Karpas-422 (cell line): ENCODE measurements around the gene DDAH2. TPM values are rescaled to one million over a fixed set of nuclear protein-coding genes. Genes with fewer than 3 reads are reported as not detected.

Experiments
- DNase-seq: peaks from one replicate; pipeline ENCODE4 v3.0.0-alpha.2; 2015
- H2AFZ ChIP-seq: fragments of 200-600 bp; sonication (generic); 2 replicates; pipeline ENCODE4 v1.6.1; 2014; ENCODE audit warnings: antibody characterized with exemption, low read length, mixed read lengths
- H3K27ac ChIP-seq: fragments of 200-600 bp; sonication (generic); 2 replicates; pipeline ENCODE4 v1.5.1; 2014; ENCODE audit warnings: mild to moderate bottlenecking, low read length, moderate library complexity
- H3K27me3 ChIP-seq: fragments of 200-600 bp; sonication (generic); 2 replicates; pipeline ENCODE4 v1.6.1; 2014; ENCODE audit warnings: low read length, mixed read lengths
- H3K36me3 ChIP-seq: fragments of 200-600 bp; sonication (generic); 2 replicates; pipeline ENCODE4 v1.6.1; 2014; ENCODE audit warnings: low read length, mixed read lengths; ENCODE audit not compliant: insufficient read depth
- H3K4me1 ChIP-seq: fragments of 200-600 bp; sonication (generic); 2 replicates; pipeline ENCODE4 v1.6.1; 2014; ENCODE audit warnings: mild to moderate bottlenecking, low read length, mixed read lengths
- H3K4me2 ChIP-seq: fragments of 200-600 bp; sonication (generic); 2 replicates; pipeline ENCODE4 v1.6.1; 2014; ENCODE audit warnings: low read length, low read depth, mild to moderate bottlenecking; ENCODE audit not compliant: poor library complexity, severe bottlenecking
- H3K4me3 ChIP-seq: fragments of 200-600 bp; sonication (generic); 2 replicates; pipeline ENCODE4 v1.5.1; 2014; ENCODE audit warnings: mild to moderate bottlenecking, antibody characterized with exemption, low read length, mixed read lengths
- H3K79me2 ChIP-seq: fragments of 200-600 bp; sonication (generic); 2 replicates; pipeline ENCODE4 v1.6.1; 2014; ENCODE audit warnings: mild to moderate bottlenecking, low read length, mixed read lengths
- H3K9ac ChIP-seq: fragments of 200-600 bp; sonication (generic); 2 replicates; pipeline ENCODE4 v1.6.0; 2014; ENCODE audit warnings: low read length
- H3K9me2 ChIP-seq: fragments of 200-600 bp; sonication (generic), shearing (Covaris generic); replicated peaks from 2 replicates; pipeline ENCODE4 v1.6.0; 2014; ENCODE audit warnings: mild to moderate bottlenecking, low read length, moderate library complexity; ENCODE audit not compliant: insufficient read depth
- H3K9me3 ChIP-seq: fragments of 300-700, 200-600 bp; sonication (generic); 2 replicates; pipeline ENCODE4 v1.6.1; 2014; ENCODE audit warnings: low read length, mixed read lengths
- H4K20me1 ChIP-seq: fragments of 200-600 bp; sonication (generic); 2 replicates; pipeline ENCODE4 v1.6.1; 2014; ENCODE audit warnings: mild to moderate bottlenecking, antibody characterized with exemption, low read length, low read depth; ENCODE audit not compliant: insufficient read depth
- total RNA-seq: library from RNA; depleted of rRNA; stranded (reverse); fragments of >200 nt; shearing (Covaris generic); gene quantifications from 2 replicates; pipeline ENCODE4 v1.2.3, GENCODE V29; 2014; ENCODE audit warnings: low replicate concordance

Gene DDAH2
- total RNA-seq, 1 experiment from 2014 or later: 13.3 TPM

DNA sequence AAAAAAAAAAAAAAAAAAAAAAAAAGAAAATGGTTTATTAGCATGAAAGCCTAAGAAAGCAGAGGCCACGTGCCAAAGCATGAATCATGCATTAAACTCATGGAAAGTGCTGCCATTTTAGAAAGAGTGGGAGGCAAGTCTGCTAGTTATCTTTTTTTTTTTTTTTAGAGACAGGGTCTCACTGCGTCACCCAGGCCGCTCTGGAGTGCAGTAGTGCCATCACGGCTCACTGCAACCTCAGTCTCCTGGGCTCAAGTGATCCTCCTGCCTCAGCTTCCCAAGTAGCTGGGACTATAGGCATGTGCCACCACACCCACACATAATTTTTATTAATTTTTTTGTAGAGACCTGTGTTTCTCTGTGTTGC, 42.9 kb upstream of the DDAH2 start:
- H4K20me1 ChIP-seq: no peaks in the 10 kb centered on the region
- no peak for DNase-seq
- H3K36me3 ChIP-seq: no peaks in the 10 kb centered on the region
- H3K9ac ChIP-seq: no peak overlapping the region
- H3K79me2 ChIP-seq: no peaks in the 10 kb centered on the region
- no peaks in the 10 kb centered on the region for H3K9me2 ChIP-seq
- no peaks in the 10 kb centered on the region for H3K27me3 ChIP-seq
- H3K4me3 ChIP-seq: no peak overlapping the region
- H2AFZ ChIP-seq: no peak overlapping the region
- H3K4me1 ChIP-seq: peaks cover 3% of the 10 kb centered on the region
- no peak overlapping the region for H3K27ac ChIP-seq
- no peaks in the 10 kb centered on the region for H3K9me3 ChIP-seq
- H3K4me2 ChIP-seq: no peak overlapping the region

DNA sequence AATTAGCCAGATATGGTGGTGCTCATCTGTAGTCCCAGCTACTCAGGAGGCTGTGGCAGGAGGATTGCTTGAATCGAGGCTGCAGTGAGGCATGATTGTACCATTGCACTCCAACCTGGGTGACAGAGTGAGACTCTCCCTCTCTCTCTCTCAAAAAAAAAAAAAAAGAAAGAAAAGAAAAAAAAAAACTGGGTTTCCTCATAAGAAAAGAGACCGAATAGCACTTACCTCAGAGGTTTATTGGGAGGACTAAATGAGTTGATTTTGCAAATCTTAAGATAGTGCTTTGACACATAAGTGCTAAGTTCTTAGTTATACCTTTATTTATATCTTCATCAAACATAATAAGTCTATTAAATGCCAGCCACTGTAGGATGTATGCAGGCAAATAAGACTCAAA, 41.8 kb upstream of the DDAH2 start:
- no peak for DNase-seq
- no peaks in the 10 kb centered on the region for H3K9me3 ChIP-seq
- H3K9ac ChIP-seq: no peak overlapping the region
- no peaks in the 10 kb centered on the region for H3K9me2 ChIP-seq
- H4K20me1 ChIP-seq: no peaks in the 10 kb centered on the region
- H3K4me3 ChIP-seq: no peak overlapping the region
- no peak overlapping the region for H3K27ac ChIP-seq
- no peaks in the 10 kb centered on the region for H3K4me1 ChIP-seq
- H3K27me3 ChIP-seq: no peaks in the 10 kb centered on the region
- H3K4me2 ChIP-seq: no peak overlapping the region
- no peaks in the 10 kb centered on the region for H3K79me2 ChIP-seq
- no peak overlapping the region for H2AFZ ChIP-seq
- H3K36me3 ChIP-seq: no peaks in the 10 kb centered on the region

- no peak overlapping the region for H3K4me2 ChIP-seq
- H3K27me3 ChIP-seq: no peaks in the 10 kb centered on the region
- no peaks in the 10 kb centered on the region for H3K9me3 ChIP-seq
- no peaks in the 10 kb centered on the region for H4K20me1 ChIP-seq
- DNase-seq: peak; percentile 96
- no peaks in the 10 kb centered on the region for H3K9me2 ChIP-seq
- H3K36me3 ChIP-seq: no peaks in the 10 kb centered on the region
- 0 out of 2 replicates have a peak overlapping the region, but pooled peaks have one; percentile 55 for H2AFZ ChIP-seq
- no peaks in the 10 kb centered on the region for H3K79me2 ChIP-seq
- no peak overlapping the region for H3K27ac ChIP-seq
- H3K9ac ChIP-seq: no peak overlapping the region
- no peaks in the 10 kb centered on the region for H3K4me1 ChIP-seq
- H3K4me3 ChIP-seq: no peak overlapping the region
These were observed 40.7 kb upstream of the DDAH2 start for GRCh38 chr6:31769684-31770371.

- H3K27me3 ChIP-seq: no peaks in the 10 kb centered on the region
- no peaks in the 10 kb centered on the region for H3K9me2 ChIP-seq
- H3K36me3 ChIP-seq: 0 out of 2 replicates have a peak, but pooled peaks cover 4% of the 10 kb centered on the region
- no peaks in the 10 kb centered on the region for H3K79me2 ChIP-seq
- no peak overlapping the region for H3K9ac ChIP-seq
- no peaks in the 10 kb centered on the region for H4K20me1 ChIP-seq
- no peak overlapping the region for H3K4me2 ChIP-seq
- no peak overlapping the region for H2AFZ ChIP-seq
- no peak overlapping the region for H3K27ac ChIP-seq
- H3K9me3 ChIP-seq: no peaks in the 10 kb centered on the region
- H3K4me1 ChIP-seq: no peaks in the 10 kb centered on the region
- no peak for DNase-seq
- H3K4me3 ChIP-seq: no peak overlapping the region
These were observed 39.5 kb upstream of the DDAH2 start for GRCh38 chr6:31768363-31769257.

GRCh38 chr6:31767096-31767645, 38.1 kb upstream of the DDAH2 start:
- no peaks in the 10 kb centered on the region for H3K27me3 ChIP-seq
- no peak overlapping the region for H3K4me2 ChIP-seq
- H4K20me1 ChIP-seq: no peaks in the 10 kb centered on the region
- H3K4me1 ChIP-seq: no peaks in the 10 kb centered on the region
- no peak overlapping the region for H3K4me3 ChIP-seq
- 0 out of 2 replicates have a peak, but pooled peaks cover 7% of the 10 kb centered on the region for H3K36me3 ChIP-seq
- no peak overlapping the region for H3K27ac ChIP-seq
- H3K9me3 ChIP-seq: no peaks in the 10 kb centered on the region
- H2AFZ ChIP-seq: no peak overlapping the region
- no peaks in the 10 kb centered on the region for H3K79me2 ChIP-seq
- no peaks in the 10 kb centered on the region for H3K9me2 ChIP-seq
- no peak overlapping the region for H3K9ac ChIP-seq
- no peak for DNase-seq

- 0 out of 2 replicates have a peak, but pooled peaks cover 7% of the 10 kb centered on the region for H3K36me3 ChIP-seq
- no peak overlapping the region for H3K4me3 ChIP-seq
- H3K79me2 ChIP-seq: no peaks in the 10 kb centered on the region
- no peaks in the 10 kb centered on the region for H3K9me2 ChIP-seq
- H3K9ac ChIP-seq: no peak overlapping the region
- no peaks in the 10 kb centered on the region for H3K9me3 ChIP-seq
- no peaks in the 10 kb centered on the region for H3K4me1 ChIP-seq
- no peak overlapping the region for H3K4me2 ChIP-seq
- no peak overlapping the region for H3K27ac ChIP-seq
- H4K20me1 ChIP-seq: no peaks in the 10 kb centered on the region
- H2AFZ ChIP-seq: no peak overlapping the region
- no peak for DNase-seq
- no peaks in the 10 kb centered on the region for H3K27me3 ChIP-seq
These were observed 37.1 kb upstream of the DDAH2 start for GRCh38 chr6:31765910-31766794.

DNA sequence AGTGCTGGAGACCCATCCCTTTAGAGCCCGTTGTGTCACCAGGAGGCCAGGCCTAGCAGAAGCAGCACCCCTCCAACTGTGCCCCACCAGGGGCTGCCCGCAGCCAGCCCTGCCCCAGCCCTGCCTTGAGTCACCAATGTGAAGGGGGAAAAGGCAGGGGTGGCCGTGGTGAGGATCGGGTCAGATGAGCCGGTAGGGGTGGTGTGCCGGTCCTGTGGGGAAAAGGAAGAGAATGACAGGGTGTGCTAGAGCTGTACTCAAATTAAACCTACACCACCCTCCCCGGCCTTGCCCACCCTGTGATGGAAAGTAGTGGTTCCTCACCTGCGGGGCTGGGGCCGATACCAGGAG, 36.4 kb upstream of the DDAH2 start:
- Histone ChIP-seq H3K4me1 (no peaks in the 10 kb centered on the region), H3K9me2 (no peaks in the 10 kb centered on the region), H3K27ac (no peak overlapping the region), H3K79me2 (no peaks in the 10 kb centered on the region), H3K4me2 (no peak overlapping the region), H3K4me3 (no peak overlapping the region), H3K9me3 (no peaks in the 10 kb centered on the region), H3K9ac (no peak overlapping the region), H4K20me1 (no peaks in the 10 kb centered on the region), H3K27me3 (no peaks in the 10 kb centered on the region), H3K36me3 (0 out of 2 replicates have a peak, but pooled peaks cover 7% of the 10 kb centered on the region), H2AFZ (no peak overlapping the region)
- DNase-seq: no peak
